Ishikawa (cell line): ENCODE measurements around the gene BMPR1B.

Experiments
- CEBPB ChIP-seq: IDR thresholded peaks from 2 replicates; pipeline ENCODE4 v1.6.1; 2012
- CREB1 ChIP-seq: IDR thresholded peaks from 2 replicates; pipeline ENCODE4 v1.6.1; 2012; ENCODE audit warnings: low read depth
- EGR1 ChIP-seq: IDR thresholded peaks from 2 replicates; pipeline ENCODE4 v1.6.1; 2012
- EP300 ChIP-seq: IDR thresholded peaks from 2 replicates; pipeline ENCODE4 v1.6.1; 2012; ENCODE audit warnings: borderline replicate concordance
- FOXM1 ChIP-seq: IDR thresholded peaks from 2 replicates; pipeline ENCODE4 v1.6.1; 2012; ENCODE audit warnings: low read depth, borderline replicate concordance
- MAX ChIP-seq: IDR thresholded peaks from 2 replicates; pipeline ENCODE4 v1.6.1; 2012
- NFIC ChIP-seq: IDR thresholded peaks from 2 replicates; pipeline ENCODE4 v1.6.1; 2012
- RAD21 ChIP-seq: IDR thresholded peaks from 2 replicates; pipeline ENCODE4 v1.6.1; 2012; ENCODE audit warnings: low read depth
- TAF1 ChIP-seq: IDR thresholded peaks from 2 replicates; pipeline ENCODE4 v1.6.1; 2012; ENCODE audit warnings: low read depth, mild to moderate bottlenecking
- TCF12 ChIP-seq: IDR thresholded peaks from 2 replicates; pipeline ENCODE4 v1.6.1; 2012; ENCODE audit warnings: low read depth
- TEAD4 ChIP-seq: IDR thresholded peaks from 2 replicates; pipeline ENCODE4 v1.6.1; 2012
- YY1 ChIP-seq: IDR thresholded peaks from 2 replicates; pipeline ENCODE4 v1.6.1; 2012; ENCODE audit warnings: low read depth
- ZBTB7A ChIP-seq: IDR thresholded peaks from 2 replicates; pipeline ENCODE4 v1.6.1; 2012; ENCODE audit warnings: low read depth
- TF ChIP-seq, protein P1 (sequence below): IDR thresholded peaks from 2 replicates; pipeline ENCODE4 v1.6.1; 2012
- TF ChIP-seq, protein P2 (sequence below): IDR thresholded peaks from 2 replicates; pipeline ENCODE4 v1.6.1; 2012; ENCODE audit warnings: low read depth, mild to moderate bottlenecking

The BMPR1B gene

GRCh38 chr4:94852616-94853015 is 94.9 kb downstream of the BMPR1B start:
- TF ChIP-seq EP300: no peak
- no peak for TF ChIP-seq RAD21
- TF ChIP-seq TAF1: no peak

DNA sequence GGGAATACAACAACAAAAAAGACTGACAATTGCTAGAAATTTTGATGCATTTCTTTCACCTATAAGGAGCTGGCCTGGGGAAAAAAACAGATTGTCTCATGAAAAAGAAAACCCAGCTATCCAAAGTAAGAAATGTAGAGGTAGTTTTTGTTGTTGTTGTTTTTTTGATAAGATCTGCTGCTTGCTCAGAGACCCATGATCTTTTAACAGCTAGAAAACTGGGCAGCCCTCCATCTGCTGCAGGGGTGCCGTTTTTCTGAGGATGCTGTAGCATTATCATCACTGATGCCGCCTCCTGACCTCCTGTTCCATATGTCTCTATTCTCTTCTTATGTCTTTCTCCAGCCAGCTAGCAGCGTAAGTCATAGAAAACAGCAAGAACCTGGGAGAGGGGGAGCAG is 98.3 kb downstream of the BMPR1B start:
- TF ChIP-seq CREB1 (no peak), FOXM1 (no peak), TAF1 (no peak), NFIC (no peak), TCF12 (no peak), RAD21 (no peak), MAX (no peak), ZBTB7A (no peak), CEBPB (no peak), TEAD4 (no peak), EP300 (no peak), YY1 (no peak), EGR1 (no peak)
- TF ChIP-seq, protein P1, sequence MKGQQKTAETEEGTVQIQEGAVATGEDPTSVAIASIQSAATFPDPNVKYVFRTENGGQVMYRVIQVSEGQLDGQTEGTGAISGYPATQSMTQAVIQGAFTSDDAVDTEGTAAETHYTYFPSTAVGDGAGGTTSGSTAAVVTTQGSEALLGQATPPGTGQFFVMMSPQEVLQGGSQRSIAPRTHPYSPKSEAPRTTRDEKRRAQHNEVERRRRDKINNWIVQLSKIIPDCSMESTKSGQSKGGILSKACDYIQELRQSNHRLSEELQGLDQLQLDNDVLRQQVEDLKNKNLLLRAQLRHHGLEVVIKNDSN: no peak
- TF ChIP-seq, protein P2, sequence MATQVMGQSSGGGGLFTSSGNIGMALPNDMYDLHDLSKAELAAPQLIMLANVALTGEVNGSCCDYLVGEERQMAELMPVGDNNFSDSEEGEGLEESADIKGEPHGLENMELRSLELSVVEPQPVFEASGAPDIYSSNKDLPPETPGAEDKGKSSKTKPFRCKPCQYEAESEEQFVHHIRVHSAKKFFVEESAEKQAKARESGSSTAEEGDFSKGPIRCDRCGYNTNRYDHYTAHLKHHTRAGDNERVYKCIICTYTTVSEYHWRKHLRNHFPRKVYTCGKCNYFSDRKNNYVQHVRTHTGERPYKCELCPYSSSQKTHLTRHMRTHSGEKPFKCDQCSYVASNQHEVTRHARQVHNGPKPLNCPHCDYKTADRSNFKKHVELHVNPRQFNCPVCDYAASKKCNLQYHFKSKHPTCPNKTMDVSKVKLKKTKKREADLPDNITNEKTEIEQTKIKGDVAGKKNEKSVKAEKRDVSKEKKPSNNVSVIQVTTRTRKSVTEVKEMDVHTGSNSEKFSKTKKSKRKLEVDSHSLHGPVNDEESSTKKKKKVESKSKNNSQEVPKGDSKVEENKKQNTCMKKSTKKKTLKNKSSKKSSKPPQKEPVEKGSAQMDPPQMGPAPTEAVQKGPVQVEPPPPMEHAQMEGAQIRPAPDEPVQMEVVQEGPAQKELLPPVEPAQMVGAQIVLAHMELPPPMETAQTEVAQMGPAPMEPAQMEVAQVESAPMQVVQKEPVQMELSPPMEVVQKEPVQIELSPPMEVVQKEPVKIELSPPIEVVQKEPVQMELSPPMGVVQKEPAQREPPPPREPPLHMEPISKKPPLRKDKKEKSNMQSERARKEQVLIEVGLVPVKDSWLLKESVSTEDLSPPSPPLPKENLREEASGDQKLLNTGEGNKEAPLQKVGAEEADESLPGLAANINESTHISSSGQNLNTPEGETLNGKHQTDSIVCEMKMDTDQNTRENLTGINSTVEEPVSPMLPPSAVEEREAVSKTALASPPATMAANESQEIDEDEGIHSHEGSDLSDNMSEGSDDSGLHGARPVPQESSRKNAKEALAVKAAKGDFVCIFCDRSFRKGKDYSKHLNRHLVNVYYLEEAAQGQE: no peak

DNA sequence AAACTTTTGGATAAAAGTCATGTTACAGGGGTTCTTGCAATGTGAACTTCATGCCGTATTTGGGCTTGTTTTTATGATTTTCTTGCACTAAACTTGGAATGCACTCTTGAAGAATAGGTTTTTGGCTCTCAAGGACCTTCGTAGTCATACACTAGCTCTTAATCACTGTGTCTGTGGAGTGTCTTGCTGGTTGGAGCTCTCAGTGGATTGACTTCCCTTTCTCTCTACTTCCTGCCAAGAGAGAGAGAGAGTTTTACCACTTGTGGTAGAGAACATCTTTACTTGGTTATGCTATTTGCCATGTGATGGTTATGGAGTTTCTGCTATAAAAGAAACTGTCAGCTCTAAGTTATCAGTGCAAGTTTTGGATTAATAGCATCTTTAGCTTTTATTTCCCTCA is 112.4 kb downstream of the BMPR1B start:
- no peak for TF ChIP-seq TCF12
- TF ChIP-seq CREB1: no peak
- TF ChIP-seq TEAD4: no peak
- TF ChIP-seq YY1: no peak
- no peak for TF ChIP-seq ZBTB7A
- no peak for TF ChIP-seq EGR1
- TF ChIP-seq, protein P1: no peak
- TF ChIP-seq TAF1: no peak
- TF ChIP-seq, protein P2: no peak
- no peak for TF ChIP-seq FOXM1
- TF ChIP-seq CEBPB: no peak
- no peak for TF ChIP-seq NFIC
- TF ChIP-seq EP300: no peak
- TF ChIP-seq MAX: no peak

DNA sequence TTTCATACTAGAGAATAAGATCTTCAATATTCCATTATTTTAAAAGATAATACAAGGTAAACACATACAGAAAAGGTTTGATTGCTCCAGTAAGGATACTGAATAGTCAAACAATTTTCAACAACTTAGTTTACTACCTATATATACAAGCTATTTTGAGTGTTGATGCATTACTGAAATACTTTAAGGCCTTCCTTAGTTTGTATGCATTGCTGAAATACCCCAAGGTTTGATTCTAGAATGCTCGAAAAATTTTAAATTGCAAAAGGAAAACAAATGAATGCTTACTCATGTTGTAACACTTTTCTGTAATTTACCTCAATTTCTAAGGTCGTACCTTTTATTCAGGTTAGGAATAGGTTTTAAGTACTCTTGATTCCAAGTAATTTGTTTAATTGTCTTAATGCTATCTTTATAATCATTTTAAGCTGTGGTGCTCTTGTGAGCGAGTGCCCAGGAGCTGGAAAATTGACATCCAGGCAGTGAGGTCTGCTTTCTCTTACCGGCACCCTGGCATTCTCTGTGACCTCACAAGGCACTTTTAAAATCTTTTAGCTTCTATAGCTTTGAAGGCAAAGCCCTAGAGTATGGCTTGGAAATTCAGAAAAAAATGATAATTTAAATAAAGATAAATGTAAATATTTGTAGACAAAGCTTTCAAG is 114.0 kb downstream of the BMPR1B start:
- no peak for TF ChIP-seq TAF1
- TF ChIP-seq TEAD4: no peak
- TF ChIP-seq YY1: no peak
- no peak for TF ChIP-seq FOXM1
- no peak for TF ChIP-seq MAX
- TF ChIP-seq, protein P1: no peak
- TF ChIP-seq, protein P2: no peak
- TF ChIP-seq TCF12: no peak
- TF ChIP-seq EGR1: no peak
- TF ChIP-seq EP300: no peak
- TF ChIP-seq RAD21: no peak
- no peak for TF ChIP-seq NFIC
- TF ChIP-seq CREB1: no peak
